Ammon's horn (tissue), 1 donor: ENCODE data around the gene CABP4.

Experiments used
- DNase-seq: peaks from one replicate; pipeline ENCODE4 v3.0.0-alpha.2; 2016; ENCODE audit warnings: low spot score

The CABP4 gene

DNA sequence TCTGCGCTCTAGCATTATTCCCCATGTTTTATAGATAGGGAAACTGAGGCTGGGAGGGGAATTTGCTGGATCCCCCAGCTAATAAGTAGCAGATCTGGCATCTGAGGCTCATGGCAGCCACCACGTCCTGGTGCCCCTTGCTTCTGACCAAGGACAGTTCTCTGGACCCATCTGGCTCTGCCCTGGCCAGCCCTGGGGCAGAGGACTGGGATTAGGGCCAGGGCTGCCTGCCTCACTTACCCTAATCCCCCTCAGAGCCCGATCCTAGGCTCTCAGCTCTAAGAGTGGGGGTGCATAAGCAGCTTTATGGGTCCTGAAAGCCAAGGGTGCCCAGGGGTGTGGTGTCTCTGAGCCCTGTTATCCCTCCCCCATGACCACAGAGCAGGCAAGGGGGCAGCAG, at the start of gene CABP4:
Gene CABP4, plus strand, starts transcription at position 301 of the 400 bp plus-strand sequence. Its CDS starts 70 bp downstream, at position 371.
- no peak for DNase-seq

DNA sequence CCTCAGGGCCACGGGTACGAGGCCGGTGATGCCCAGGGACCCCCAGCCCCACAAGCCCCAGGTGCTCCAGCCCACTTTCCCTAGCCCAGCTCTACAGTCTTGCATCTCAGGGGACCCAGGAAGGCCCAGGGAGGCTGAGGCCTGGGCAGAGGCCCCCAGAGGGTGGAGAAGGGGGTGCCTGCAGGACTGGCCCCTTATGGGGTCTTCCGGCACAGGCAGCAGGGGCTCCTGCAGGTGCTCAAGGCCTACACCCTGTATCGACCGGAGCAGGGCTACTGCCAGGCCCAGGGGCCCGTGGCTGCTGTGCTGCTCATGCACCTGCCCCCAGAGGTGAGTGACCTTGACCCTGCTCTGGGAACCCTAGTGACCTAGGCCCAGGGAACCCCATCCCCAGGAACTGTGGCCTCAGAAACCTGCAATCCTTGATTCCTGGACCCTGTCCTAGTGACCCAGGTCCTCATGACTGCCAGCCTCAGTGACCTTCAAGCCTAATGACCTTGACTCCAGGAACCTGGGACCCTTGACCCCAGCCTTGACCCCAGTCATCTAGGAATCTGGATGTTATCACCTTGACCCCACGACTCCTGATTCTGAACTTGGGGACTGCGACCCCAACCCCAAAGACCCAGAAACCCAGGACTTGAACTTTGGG, 49.3 kb upstream of the CABP4 start:
- DNase-seq = no peak

GRCh38 chr11:67406420-67406968, 48.7 kb upstream of the CABP4 start:
- DNase-seq = no peak

DNA sequence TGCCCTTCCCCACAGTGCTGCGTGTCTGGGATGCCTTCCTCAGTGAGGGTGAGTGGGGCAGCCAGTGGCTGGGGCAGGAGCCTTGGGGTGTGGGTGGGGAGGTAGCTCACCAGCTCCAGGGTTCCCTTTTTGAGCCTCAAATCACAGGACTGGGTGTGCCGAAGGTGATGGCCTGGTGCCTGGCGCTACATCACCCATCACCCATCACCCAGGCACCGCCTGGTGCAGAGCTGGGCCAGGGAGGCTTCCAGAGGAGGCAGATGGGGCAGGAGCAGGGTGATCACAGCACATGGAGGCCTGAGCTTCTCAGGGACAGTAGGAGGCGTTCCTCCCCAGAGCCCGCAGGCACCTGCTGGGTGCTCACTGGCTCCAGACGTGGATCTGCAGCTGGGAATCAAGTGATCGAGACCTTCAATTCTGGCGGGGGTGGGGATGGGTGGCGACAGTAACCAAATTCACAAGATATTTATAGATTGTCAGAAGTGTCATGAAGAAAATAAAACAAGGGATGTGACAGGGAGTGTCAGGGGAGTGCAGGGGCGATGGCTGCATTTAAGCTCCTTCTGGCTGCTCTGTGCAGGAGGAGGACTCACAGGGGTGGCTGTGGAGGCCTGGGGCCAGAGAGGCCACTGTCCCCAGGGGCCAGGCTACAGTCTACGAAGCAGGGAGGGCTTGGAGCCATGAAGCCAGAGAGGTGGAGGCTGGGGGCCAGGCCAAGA, 48.0 kb upstream of the CABP4 start:
- peak; percentile 78 for DNase-seq

- no peak for DNase-seq
Measured at GRCh38 chr11:67407688-67408163, 47.4 kb upstream of the CABP4 start.

- DNase-seq = no peak
Measured at GRCh38 chr11:67408437-67409200, 46.5 kb upstream of the CABP4 start.

- DNase-seq = no peak
Measured at GRCh38 chr11:67409261-67409666, 45.9 kb upstream of the CABP4 start.

DNA sequence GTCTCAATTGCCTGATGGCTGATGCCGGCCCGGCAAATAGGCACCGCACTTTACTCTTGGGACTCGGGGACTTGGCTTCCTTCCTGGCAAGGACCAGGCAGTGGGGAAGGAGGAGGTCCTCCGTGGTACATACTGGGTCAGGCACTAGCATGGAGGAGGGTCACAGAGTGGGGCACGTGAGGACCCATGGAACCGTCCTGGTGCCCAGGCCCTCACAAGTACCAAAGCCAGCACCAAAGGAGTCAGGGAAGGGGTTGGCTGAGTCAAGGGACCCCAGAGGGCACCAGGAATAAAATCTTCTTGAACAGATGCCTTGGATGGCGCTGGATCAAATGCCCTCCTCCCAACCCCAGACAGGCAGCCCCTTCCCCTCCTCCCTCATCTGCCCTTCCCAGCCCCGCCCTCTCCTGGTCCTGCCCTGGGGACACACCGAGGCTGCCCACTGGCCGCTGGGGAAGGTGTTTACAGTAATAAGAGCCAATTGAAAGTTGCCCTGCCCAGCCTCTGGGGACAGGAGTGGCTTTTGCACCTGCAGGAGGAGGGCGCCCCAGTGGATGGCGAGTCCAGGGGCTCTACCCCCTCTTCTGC, 45.3 kb upstream of the CABP4 start:
- DNase-seq = no peak

- DNase-seq = peak; percentile 93
Measured at GRCh38 chr11:67410369-67410831, 44.8 kb upstream of the CABP4 start.

DNA sequence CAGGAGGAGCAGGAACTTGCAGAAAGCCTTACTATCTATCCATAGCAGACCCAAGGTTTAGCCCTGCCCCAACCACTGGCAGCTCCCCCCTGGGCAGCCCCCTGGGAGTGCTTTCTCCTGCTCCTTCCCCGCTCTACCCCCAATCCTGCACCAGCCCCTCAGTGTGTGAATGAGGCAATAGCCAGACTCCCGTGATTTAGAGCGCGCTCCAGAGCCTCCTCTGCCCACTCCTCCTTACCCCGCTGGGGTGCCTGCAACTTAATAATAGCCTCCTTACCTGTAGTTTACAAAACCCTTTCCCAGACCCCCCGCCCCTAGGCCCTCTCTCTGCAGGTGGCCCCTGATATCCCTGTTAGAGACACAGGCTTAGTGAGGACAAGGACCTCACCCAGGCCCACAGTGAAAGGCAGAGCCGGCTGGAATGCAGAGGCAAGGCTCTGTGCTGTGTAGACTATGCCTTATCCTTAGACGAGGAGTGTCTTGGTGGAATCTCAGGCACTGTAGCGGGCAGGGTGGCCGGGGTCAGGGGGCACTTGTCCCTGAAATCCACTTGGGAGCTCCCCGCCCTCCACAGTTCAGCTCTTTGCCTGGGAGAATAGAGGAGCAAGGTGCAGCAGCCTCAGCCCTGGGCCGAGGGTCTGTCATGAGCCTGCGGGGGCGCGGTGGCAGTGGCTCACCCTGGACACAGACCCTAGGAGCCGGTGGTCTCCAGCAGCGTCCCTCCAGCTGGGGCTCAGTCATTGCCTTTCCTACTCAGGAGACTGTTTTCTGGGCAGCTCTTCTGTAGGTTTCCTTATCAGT, 44.0 kb upstream of the CABP4 start:
- no peak for DNase-seq

DNA sequence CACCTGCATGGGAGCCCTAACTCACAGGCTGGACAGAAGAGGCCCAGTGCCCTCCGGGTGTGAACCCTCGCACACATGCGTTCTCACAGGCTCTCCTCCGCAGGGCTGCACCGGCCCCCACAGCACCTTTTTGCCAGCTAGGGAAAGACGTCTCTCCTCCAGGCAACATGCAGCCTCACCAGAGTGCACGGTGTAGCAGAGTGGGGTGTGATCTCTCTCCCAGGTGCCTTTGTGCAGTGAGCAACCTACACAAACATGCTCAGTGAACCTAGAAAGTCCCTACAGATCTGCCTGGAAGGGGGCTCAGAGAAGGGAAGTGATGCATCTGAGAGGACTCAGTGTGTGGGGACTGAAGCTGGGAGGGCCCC, 43.4 kb upstream of the CABP4 start:
- DNase-seq = no peak

- DNase-seq = no peak
Measured at GRCh38 chr11:67412495-67413179, 42.5 kb upstream of the CABP4 start.

GRCh38 chr11:67413266-67413849, 41.8 kb upstream of the CABP4 start:
- DNase-seq = no peak

GRCh38 chr11:67415501-67416304, 39.5 kb upstream of the CABP4 start, which contains the start of gene CARNS1:
Gene CARNS1, plus strand, starts transcription at chr11:67415678. Its CDS starts 522 bp downstream, at chr11:67416200.
- DNase-seq = no peak

- DNase-seq = peak; percentile 68
Measured at GRCh38 chr11:67416416-67417335, 38.5 kb upstream of the CABP4 start.

- DNase-seq = no peak
Measured at GRCh38 chr11:67417425-67417824, 37.7 kb upstream of the CABP4 start.

- DNase-seq = no peak
Measured at GRCh38 chr11:67418476-67419281, 36.5 kb upstream of the CABP4 start.
